NCI-H345 (cell line): ENCODE measurements around the gene BICC1.
"Not testable (repeated sequence)": the region's sequence is repeated elsewhere in the genome, so short reads cannot be mapped to it uniquely, and the experiment has no call there.

Experiments
- DNase-seq: peaks from one replicate; lab custom pipeline; 2025; lab: John Stamatoyannopoulos, UW

The BICC1 gene

DNA sequence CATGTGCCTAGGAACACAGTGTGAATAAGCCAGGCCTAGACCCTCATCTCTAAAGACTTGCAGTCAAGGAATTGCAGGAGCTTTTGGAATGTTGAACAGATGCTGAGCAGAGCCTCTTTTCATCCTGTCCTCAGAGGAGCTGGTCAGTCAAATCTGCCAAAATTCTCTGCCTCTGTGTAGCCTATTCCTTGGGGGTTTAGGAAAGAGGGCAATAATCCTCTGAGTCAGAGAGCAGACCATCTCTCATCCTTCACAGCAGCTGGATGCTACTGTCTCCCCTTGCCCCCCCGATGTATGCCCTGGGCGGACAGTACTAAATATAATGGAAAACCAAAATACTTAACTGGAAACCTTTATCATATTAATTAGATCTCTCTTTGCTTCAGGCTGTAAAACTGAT lies 52.6 kb downstream of the BICC1 start:
- no peak for DNase-seq

DNA sequence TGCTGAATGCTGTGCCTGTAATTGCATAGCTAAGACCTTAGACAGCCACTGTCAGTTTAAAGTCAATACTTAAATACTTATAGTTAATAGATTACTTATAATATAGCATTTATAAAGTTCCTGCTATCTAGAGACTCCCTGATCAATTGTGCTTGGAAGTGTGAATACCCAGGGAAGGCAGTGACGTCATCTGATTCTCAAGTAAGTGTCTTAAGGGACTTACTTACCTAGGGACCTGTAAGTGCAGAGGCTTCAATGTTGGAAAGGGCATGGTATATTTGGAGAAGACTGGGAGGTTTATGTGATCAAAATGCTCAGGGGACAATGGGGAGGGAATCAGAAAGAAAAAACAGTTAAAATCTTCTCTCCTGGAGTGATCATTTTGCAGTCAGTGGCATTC lies 55.0 kb downstream of the BICC1 start:
- no peak for DNase-seq

DNA sequence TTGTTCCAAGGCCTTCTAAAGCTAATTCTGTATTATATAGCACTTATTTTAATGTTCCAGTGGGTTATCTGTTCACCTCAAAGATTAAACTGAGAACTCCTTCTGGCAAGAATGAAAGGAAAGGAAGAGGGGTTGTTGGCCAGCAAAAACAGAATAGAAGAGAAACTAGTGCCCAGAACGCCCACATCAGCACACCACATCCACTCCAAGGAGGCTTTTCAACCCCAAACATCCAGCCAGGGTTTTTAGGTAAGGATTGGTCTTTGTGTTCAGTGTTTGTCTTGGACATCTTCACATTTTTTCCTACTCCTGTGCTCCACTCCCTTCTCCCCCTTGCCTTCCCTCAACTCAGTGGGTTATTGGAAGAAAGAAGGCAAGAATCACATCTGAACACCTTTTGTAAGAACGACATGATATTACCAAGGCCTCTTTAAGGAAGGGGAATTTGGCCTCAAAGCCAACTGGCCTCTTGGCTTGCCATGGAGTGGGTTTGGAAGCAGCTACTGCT lies 55.8 kb downstream of the BICC1 start:
- DNase-seq = no peak

DNA sequence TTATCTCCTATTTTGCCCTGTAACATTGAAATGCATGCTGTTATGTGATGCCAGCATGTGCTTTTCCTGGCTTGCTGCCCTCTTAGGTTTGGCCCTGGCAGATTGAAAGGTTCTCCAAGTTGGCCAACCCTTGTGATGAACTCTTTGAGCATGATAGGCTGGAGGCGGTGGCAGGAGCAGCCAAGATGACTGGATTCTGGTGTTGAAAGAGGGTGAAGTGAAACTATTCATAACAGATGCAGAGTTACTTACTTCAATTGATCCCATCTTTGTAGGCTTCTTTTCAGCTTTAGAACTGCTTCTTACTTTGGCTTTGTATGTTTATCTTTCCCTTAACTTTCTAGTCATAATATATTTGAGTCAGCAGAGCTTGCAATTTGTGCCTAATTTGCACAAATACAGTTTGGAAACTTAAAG lies 57.6 kb downstream of the BICC1 start:
- DNase-seq = no peak

DNA sequence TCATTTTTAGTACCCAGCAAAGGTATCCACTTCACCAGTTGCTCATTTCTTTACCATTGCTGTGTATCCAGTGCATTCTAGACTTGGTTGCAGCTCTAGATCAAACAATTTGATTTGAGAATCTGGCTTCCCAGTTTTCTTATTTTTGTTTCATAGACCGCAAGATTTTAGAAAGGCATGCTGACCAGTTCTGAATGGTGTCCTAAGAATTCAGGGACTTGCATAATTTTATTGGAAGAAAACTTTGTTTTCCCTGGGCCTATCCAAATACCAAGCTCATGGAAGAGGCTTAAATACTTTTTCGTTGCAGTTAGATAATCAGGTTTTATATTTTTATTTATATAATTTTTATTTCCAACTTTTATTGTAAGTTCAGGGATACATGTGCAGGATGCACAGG lies 58.3 kb downstream of the BICC1 start:
- no peak for DNase-seq

DNA sequence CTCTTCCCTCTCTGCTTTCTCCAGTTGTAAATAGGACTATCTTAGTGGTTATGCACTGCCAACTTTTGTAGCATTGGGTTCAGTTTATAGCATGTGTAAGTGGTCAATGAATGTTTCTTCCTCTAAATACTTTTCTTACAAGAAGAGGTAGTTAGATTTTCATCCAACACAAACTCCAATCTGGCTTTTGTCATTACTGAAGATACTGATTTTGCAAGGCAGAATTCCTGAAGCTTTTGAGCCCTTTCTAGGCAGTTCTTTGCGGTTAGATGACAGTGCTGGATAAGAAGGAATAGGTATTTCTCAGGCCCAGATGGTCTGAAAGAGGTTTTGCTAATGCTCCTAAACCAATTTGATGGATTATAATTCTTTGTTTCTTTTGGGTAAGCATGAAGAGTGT lies 60.5 kb downstream of the BICC1 start:
- no peak for DNase-seq

DNA sequence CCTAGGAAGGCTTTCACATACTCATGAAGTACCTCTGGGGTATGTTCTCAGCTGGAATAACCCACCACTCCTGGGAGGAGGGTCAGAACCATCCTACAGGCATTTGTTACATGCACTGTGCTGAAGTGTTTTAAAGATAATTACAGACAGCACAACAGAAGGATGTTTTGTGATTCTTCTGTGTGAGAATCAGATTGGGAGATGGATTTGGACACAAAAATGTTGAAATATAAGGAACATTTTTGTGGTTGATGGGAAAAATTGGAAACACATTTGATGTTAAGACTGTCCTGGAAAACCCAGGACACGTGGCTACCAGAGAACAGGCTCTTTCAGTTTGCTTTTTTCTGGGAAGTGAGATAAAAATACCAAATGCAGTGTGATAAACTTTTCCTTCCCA lies 61.4 kb downstream of the BICC1 start:
- DNase-seq = no peak

DNA sequence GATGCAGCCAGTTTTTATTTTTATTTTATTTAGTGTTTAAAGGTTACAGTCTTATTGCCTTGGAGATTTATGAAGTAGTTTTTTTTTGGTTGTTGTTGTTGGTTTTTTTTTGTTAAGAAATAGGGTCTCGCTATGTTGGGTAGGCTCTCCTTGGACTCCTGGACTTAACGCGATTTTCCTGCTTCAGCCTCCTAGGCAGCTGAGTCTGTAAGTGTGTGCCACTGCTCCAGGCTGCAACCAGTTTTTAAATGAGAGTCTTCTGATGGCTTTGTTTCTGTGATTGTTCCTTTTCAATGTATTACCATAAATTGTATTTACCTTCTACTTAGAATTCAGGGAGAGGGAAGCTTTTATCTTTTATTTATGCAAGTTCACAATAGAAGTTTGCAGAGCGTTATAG lies 62.8 kb downstream of the BICC1 start:
- DNase-seq = peak; percentile 42

DNA sequence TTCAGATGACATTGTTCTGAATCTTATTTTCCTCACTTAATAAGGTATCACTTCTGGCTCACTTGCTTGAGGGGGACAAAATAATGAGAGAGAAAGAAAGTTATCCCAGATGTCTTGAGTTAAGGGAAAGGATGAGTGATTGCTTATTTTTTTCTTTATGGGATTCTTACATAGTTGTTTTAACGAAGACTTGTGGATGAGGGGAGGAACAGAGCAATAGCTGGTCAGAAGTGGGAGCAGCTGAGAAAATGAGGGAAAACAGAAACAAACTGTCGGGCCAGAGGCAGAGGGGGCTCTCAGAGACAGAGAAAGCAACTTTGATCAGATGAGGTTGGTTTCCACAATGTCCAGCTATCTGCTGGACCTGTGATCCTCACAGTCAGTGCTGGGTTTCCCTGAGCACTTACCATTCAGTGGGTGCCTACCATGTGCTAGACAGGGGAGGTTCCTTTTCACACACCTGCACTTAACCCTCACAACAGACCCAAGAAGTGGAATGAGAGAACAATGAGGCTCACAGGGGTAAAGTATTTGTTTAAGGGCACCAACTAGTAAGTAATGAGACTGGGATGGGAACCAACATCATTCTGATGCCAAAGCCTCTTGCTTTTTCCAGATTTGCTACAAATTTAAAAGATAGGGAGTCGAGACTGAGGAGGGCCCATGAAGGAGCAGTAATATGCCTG lies 64.2 kb downstream of the BICC1 start:
- peak; percentile 29 for DNase-seq

DNA sequence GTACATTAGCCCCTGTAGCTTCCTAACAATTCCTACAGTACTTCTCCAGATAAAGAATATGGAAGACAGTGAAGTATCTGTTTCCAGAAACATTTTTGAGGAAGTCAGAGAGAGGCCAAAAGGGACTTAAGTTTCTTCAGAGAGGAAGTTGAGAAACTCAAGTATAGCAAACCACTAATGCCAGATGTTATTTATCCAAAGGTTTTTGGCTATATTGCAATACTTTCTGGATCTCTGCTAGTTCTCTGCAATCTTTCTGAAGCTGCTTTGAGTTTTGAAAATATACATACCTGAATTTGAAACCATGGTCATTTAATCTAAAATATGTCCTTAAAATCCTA lies 64.7 kb downstream of the BICC1 start:
- DNase-seq = no peak

DNA sequence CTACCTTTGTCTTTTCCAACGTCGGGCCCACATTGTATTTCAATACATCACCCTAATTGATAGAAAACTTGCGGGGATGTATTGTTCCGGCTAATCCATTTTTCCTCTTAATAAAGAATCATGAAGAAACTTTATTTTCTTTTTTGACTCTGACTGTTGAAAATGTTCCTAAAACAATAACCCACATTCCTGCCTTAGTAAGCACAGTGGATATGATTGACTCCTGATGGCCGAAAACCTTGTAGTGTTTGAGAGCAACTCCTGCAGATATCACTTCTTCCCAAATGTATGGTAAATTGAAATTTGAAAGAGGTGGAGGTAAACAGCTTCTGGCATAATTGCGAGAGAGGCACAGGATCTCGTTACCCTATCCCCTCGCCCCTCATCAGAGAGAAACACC lies 65.7 kb downstream of the BICC1 start:
- no peak for DNase-seq

DNA sequence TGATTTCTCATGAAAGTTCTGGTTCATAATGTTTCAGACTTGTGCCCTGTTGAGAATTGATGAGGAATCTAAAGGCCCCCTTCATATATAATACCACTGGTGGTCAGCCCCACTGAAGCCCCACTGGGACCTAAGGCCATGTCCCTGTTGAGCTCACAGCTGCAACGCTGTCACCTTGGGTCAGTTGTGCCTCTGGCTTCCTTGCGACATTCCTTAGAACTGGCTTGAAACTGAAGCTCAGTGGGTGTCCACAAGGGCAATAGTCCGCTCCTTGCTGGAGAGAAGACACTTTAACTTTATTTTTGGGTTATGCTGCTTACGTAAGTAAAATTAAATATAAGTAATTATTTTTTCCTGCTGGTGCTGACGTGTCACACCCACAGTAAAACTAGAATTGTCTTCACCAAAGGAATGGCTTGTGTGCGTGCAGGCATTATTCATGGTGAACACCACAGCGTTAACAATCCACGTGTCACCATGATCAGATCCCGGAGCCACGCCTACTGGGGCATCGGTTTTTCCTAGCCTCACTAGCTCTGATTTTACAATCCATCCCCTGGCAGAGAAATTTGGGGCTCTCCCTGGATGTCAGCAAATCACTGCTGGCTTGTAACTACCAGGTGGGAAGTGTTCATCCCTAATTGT lies 66.5 kb downstream of the BICC1 start:
- DNase-seq = no peak

DNA sequence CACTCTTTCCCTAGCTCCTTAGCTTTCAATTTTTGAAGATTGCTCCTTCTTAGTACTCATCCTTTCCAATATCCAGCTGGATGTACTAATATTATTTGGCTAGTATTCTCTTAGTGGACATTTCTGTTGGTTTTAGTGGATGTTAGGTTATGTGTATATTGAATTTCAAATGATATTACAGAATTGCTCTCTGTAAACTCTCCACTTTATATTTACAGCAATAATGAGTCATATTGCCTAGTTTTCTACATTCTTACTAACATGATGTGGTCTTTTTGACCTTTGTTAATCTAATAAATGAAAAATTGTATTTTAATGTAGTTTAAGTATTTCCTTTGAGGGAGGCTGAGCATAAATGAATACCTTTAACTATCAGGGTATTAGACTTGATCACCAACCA lies 69.4 kb downstream of the BICC1 start:
- DNase-seq = no peak

DNA sequence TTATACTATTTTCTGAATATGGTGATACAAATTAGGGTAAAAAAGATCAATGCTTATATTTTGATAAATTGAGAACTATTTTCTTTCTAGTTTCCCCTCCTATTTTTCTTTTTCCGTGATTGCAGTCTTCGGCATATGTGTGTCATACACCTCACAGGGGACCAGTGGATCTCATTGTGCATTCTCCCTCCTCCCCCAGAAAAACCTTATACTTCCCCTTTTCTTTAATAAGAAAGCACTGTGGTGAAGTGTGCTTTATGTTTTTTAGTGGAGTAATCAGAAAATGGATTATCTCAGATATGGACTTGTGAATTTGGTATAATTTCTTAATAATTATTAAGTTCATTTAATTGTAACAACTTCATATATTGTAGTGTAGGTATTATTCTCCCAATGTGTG lies 72.8 kb downstream of the BICC1 start:
- DNase-seq = no peak

DNA sequence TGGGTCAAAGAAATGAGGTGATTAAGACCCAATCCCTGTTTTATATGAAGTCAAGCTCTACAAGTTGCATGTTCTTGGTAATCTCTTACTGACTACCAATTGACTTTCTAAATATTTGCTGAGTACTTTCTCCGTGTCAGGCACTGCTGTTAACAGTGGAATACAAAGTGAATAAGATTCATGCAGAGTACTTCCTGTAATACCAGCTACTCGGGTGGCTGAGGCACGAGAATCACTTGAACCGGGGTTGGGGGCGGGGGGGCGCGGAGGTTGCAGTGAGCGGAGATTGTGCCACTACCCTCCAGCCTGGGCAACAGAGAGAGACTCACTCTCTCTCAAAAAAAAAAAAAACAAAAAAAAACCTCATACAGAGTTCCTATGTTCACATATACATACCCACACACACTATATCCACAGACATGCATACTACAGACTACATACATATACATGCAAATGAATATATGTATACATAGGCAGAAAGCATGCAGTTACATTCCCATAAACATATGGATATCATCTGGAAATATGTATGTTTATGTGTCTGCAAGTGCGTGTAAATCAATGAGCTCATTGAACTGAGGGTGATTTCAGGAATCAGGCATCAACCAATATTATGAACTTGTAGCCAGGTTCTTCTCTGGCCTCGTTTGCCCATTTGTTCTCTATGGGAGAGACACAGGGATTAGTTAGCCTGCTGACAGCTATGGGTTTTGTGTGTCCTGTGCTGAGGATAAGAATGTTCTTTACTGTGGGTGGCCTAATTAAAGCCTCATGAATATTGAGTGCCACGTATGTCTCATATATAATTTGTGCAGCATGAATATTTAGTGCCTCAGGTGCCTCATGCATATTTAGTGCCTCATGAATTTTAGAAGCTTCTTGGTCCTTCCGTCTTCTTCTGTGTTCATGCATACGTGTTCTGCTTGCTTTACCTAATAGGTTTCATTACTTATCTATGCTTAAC lies 73.9 kb downstream of the BICC1 start:
- no peak for DNase-seq

DNA sequence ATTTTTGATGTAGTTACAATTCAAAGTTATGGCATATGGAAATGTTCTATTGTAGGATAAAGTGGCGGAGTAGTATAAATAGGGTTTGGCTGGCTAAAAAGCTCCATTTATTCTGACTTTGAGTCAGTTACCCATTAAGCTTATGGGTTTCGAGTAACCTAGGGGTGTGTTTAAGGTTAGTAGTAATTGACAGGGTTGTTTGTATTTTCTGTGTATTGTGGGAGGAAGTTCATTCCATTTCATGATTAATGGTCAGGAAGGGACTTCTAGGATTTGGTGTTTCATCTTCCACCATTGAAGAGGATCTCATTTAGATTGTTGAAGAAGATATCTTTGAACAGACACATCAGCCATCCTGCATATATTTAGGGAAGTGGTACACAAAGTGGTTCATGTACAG lies 75.0 kb downstream of the BICC1 start:
- DNase-seq = no peak

DNA sequence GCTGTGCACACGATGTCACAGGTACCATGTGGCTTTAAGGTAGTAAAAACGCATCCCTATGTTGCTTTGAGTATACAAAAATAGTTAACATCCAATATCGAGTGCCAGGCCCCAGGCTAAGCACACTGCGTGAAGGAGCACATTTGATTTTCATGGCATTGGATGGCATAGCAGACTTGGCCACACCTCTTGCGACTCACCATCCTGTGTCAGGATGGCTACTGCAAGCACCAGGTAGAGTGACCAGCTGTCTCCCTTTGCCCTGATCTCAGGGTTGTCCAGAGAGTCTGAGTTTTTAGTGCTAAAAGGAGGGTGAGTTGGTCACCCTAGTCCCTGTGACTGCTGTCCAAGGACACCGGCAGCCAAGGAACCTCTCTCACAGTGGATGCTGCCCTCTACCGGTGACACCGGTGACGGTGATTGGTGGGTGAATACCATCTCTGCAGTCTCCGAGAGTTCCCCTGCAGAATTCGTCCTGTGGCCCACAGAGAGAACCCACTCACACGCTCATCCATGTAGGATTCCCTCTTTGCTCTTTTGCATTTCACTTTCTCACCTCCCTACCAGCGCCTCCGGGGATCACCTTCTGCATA lies 76.1 kb downstream of the BICC1 start:
- DNase-seq = no peak

DNA sequence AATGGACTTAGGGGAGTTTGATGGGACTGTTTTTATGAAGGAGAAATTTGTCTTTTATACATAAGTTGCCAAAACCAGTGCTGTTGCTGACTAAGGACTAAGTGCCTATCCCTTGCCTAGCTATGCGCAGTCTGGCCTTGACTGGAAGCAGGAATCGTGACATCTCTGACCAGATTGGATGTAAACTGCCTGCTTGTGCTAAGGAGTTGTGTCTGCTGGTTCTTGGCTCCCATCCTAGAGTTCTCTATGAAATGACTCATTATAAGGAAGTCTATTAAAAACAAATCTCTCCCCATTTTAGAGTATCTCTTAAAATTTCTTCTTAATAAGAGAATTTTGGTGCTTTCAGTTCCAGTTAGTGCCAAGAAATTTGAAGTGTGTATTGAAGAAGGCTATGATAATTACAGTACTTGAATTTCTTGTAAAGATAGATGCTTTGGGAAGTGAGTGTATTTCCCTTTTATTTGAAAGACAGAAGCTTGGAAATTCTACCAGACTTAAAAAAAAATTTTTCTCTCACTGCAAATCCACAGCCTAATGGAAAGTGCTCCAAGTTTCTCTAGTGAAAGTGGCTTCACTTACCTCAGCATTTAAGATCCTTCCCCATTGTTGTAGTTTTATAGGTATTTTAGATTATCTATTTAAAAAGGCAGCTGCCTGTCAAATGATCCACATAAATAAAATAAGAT lies 77.6 kb downstream of the BICC1 start:
- DNase-seq = no peak

DNA sequence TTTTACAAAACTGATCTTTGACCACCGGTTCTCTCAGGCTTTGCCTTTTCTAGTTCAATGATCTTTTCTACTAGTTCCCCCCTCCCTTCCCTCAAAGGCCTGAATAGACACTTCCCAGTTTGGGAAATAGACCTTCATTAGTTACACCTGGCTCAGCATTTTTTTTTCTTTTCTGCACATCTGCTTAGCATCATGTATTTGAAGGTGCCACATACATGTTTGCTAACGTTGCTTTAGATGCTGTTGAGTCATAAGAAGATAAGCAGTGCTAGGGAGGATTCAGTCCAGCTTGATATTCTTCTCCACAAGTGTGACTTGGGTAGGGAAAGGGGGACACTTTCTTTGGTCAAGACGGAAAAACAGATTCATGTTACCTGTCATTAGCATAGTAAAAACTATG lies 78.3 kb downstream of the BICC1 start:
- DNase-seq = no peak

DNA sequence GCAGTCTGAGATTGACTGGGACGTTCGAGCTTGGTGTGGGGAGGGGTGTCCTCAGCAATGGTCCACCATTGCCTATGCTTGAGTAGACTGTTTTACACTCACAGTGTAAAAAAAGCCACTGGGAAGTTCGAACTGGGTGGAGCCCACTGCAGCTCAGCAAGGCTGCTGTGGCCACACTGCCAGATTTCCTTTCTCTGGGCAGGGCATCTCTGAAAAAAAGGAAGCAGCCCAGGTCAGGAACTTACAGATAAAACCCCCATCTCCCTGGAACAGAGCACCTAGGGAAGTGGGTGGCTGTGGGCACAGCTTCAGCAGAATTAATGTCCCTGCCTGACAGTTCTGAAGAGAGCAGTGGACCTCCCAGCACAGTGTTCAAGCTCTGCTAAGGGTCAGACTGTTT lies 80.3 kb downstream of the BICC1 start:
- DNase-seq = no peak

DNA sequence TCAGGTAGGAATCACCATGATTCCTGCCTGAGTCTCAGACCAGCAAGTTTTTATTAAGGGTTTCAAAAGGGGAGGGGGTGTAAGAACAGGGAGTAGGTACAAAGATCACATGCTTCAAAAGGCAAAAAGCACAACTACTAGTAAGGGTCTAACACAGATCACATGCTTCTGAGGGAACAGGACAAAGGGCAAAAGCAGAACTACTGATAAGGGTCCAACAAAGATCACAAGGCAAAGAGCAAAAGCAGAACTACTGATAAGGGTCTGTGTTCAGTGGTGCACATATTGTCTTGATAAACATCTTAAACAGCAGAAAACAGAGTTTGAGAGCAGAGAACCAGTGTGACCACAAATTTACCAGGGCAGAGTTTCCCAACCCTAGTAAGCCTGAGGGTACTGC lies 84.5 kb downstream of the BICC1 start:
- not testable (repeated sequence) for DNase-seq
